ACC112 (cell line): ENCODE measurements around the gene ARHGAP4.

Source experiments
- H2AFZ ChIP-seq: fragments of 200-600 bp; sonication (generic); one replicate; pipeline ENCODE4 v1.6.0; 2017; ENCODE audit warnings: antibody characterized with exemption, low read length; ENCODE audit not compliant: unreplicated experiment
- H3K27ac ChIP-seq: fragments of 200-600 bp; sonication (generic); 2 replicates; pipeline ENCODE4 v1.5.1; 2014; ENCODE audit warnings: low read depth, mild to moderate bottlenecking, antibody characterized with exemption, low read length, moderate library complexity
- H3K27me3 ChIP-seq: fragments of 200-600 bp; sonication (generic); 2 replicates; pipeline ENCODE4 v1.6.1; 2014; ENCODE audit warnings: mild to moderate bottlenecking, antibody characterized with exemption, low read length, moderate library complexity, mixed read lengths; ENCODE audit not compliant: insufficient read depth
- H3K36me3 ChIP-seq: fragments of 200-600 bp; sonication (generic); 2 replicates; pipeline ENCODE4 v1.6.1; 2016; ENCODE audit warnings: mild to moderate bottlenecking, antibody characterized with exemption, low read length, moderate library complexity, mixed read lengths; ENCODE audit not compliant: insufficient read depth
- H3K4me1 ChIP-seq: fragments of 200-600 bp; sonication (generic); one replicate; pipeline ENCODE4 v1.6.1; 2016; ENCODE audit warnings: low read length, mixed read lengths; ENCODE audit not compliant: insufficient read depth, unreplicated experiment, control insufficient read depth
- H3K4me3 ChIP-seq: fragments of 200-600 bp; sonication (generic); 2 replicates; pipeline ENCODE4 v1.5.1; 2014; ENCODE audit warnings: mild to moderate bottlenecking, low read depth, low read length
- H3K79me2 ChIP-seq: fragments of 200-600 bp; sonication (generic); one replicate; pipeline ENCODE4 v1.6.0; 2016; ENCODE audit warnings: low read length; ENCODE audit not compliant: control insufficient read depth, unreplicated experiment, insufficient read depth

The ARHGAP4 gene

GRCh38 chrX:153969904-153970356, 43.9 kb upstream of the ARHGAP4 start:
- H3K4me3 ChIP-seq = peak overlapping the region; percentile 87
- H3K79me2 ChIP-seq = peaks cover 65% of the 10 kb centered on the region
- H3K27ac ChIP-seq = peak overlapping the region; percentile 99
- no peaks in the 10 kb centered on the region for H3K36me3 ChIP-seq
- no peaks in the 10 kb centered on the region for H3K27me3 ChIP-seq
- H3K4me1 ChIP-seq = peaks cover 32% of the 10 kb centered on the region
- H2AFZ ChIP-seq = no peak overlapping the region

GRCh38 chrX:153969125-153969903, 43.2 kb upstream of the ARHGAP4 start:
- Histone ChIP-seq H2AFZ (no peak overlapping the region), H3K27ac (peak overlapping the region; percentile 99), H3K79me2 (peaks cover 64% of the 10 kb centered on the region), H3K27me3 (no peaks in the 10 kb centered on the region), H3K4me3 (peak overlapping the region; percentile 87), H3K36me3 (no peaks in the 10 kb centered on the region), H3K4me1 (peaks cover 28% of the 10 kb centered on the region)

- peaks cover 22% of the 10 kb centered on the region for H3K4me1 ChIP-seq
Observed at GRCh38 chrX:153968754-153969124, 42.7 kb upstream of the ARHGAP4 start.

GRCh38 chrX:153968255-153968654, 42.2 kb upstream of the ARHGAP4 start:
- peaks cover 19% of the 10 kb centered on the region for H3K4me1 ChIP-seq
- H3K4me3 ChIP-seq = peak overlapping the region; percentile 87
- no peak overlapping the region for H3K27ac ChIP-seq
- no peaks in the 10 kb centered on the region for H3K36me3 ChIP-seq
- peaks cover 63% of the 10 kb centered on the region for H3K79me2 ChIP-seq
- H2AFZ ChIP-seq = no peak overlapping the region
- H3K27me3 ChIP-seq = no peaks in the 10 kb centered on the region

More at GRCh38 chrX:153968754-153969124, 42.7 kb upstream of the ARHGAP4 start:
- Histone ChIP-seq H3K36me3 (no peaks in the 10 kb centered on the region), H3K27me3 (no peaks in the 10 kb centered on the region), H3K27ac (no peak overlapping the region), H3K79me2 (peaks cover 64% of the 10 kb centered on the region), H2AFZ (no peak overlapping the region), H3K4me3 (peak overlapping the region; percentile 87)

GRCh38 chrX:153967536-153968224, 41.6 kb upstream of the ARHGAP4 start:
- Histone ChIP-seq H3K36me3 (no peaks in the 10 kb centered on the region), H3K27ac (no peak overlapping the region)

GRCh38 chrX:153966841-153967535, 40.9 kb upstream of the ARHGAP4 start:
- Histone ChIP-seq H3K27me3 (no peaks in the 10 kb centered on the region), H3K4me1 (peaks cover 19% of the 10 kb centered on the region), H3K36me3 (no peaks in the 10 kb centered on the region), H3K27ac (no peak overlapping the region), H2AFZ (no peak overlapping the region), H3K4me3 (0 out of 2 replicates have a peak overlapping the region, but pooled peaks have one; percentile 87), H3K79me2 (peaks cover 63% of the 10 kb centered on the region)

More at GRCh38 chrX:153967536-153968224, 41.6 kb upstream of the ARHGAP4 start:
- no peaks in the 10 kb centered on the region for H3K27me3 ChIP-seq
- no peak overlapping the region for H2AFZ ChIP-seq
- peak overlapping the region; percentile 87 for H3K4me3 ChIP-seq
- peaks cover 19% of the 10 kb centered on the region for H3K4me1 ChIP-seq
- peaks cover 63% of the 10 kb centered on the region for H3K79me2 ChIP-seq

GRCh38 chrX:153966283-153966688, 40.2 kb upstream of the ARHGAP4 start:
- Histone ChIP-seq H3K27ac (no peak overlapping the region), H3K36me3 (no peaks in the 10 kb centered on the region), H3K27me3 (no peaks in the 10 kb centered on the region), H3K4me1 (peaks cover 19% of the 10 kb centered on the region), H3K4me3 (no peak overlapping the region), H2AFZ (no peak overlapping the region), H3K79me2 (peaks cover 63% of the 10 kb centered on the region)

GRCh38 chrX:153965406-153965805, 39.3 kb upstream of the ARHGAP4 start:
- peaks cover 19% of the 10 kb centered on the region for H3K4me1 ChIP-seq
- H3K27me3 ChIP-seq = no peaks in the 10 kb centered on the region
- peaks cover 61% of the 10 kb centered on the region for H3K79me2 ChIP-seq
- no peak overlapping the region for H3K4me3 ChIP-seq
- no peak overlapping the region for H3K27ac ChIP-seq
- no peaks in the 10 kb centered on the region for H3K36me3 ChIP-seq
- H2AFZ ChIP-seq = no peak overlapping the region

- no peak overlapping the region for H2AFZ ChIP-seq
- peaks cover 53% of the 10 kb centered on the region for H3K79me2 ChIP-seq
- no peaks in the 10 kb centered on the region for H3K27me3 ChIP-seq
- no peak overlapping the region for H3K27ac ChIP-seq
- H3K4me1 ChIP-seq = peaks cover 19% of the 10 kb centered on the region
- no peaks in the 10 kb centered on the region for H3K36me3 ChIP-seq
- H3K4me3 ChIP-seq = no peak overlapping the region
Observed at GRCh38 chrX:153964105-153964504, 38.0 kb upstream of the ARHGAP4 start.

GRCh38 chrX:153963546-153963945, 37.5 kb upstream of the ARHGAP4 start:
- Histone ChIP-seq H3K4me3 (no peak overlapping the region), H3K27me3 (no peaks in the 10 kb centered on the region), H3K36me3 (no peaks in the 10 kb centered on the region), H3K4me1 (peaks cover 18% of the 10 kb centered on the region), H3K79me2 (peaks cover 47% of the 10 kb centered on the region), H2AFZ (no peak overlapping the region), H3K27ac (no peak overlapping the region)
